Testis (tissue), 3 donors: ENCODE measurements around the gene CAVIN2. TPM values are rescaled to one million over a fixed set of nuclear protein-coding genes. Genes with fewer than 3 reads are reported as not detected.

ENCODE experiments used
- DNase-seq: peaks from one replicate; pipeline ENCODE4 v3.0.0-alpha.2; 2019
- H3K27ac ChIP-seq, 2 donors: fragments of 200-600 bp; sonication (generic); one replicate each; pipeline ENCODE4 v1.5.1; 2019
- H3K27me3 ChIP-seq: fragments of 200-600 bp; sonication (generic); one replicate; pipeline ENCODE4 v1.5.1; 2019
- H3K36me3 ChIP-seq: fragments of 200-600 bp; sonication (generic); one replicate; pipeline ENCODE4 v1.5.1; 2017; ENCODE audit warnings: low read depth; ENCODE audit errors: missing control alignments
- H3K4me1 ChIP-seq: fragments of 200-600 bp; sonication (generic); one replicate; pipeline ENCODE4 v1.5.1; 2019
- H3K4me3 ChIP-seq, 2 donors: fragments of 200-600 bp; sonication (generic); one replicate each; pipeline ENCODE4 v1.5.1; 2017 to 2019
- H3K9me3 ChIP-seq: fragments of 200-600 bp; sonication (generic); one replicate; pipeline ENCODE4 v1.5.1; 2017
- CTCF ChIP-seq, 3 experiments: fragments of 450-650 bp in 2 of 3; fragments of 200-600 bp in 1 of 3; sonication (generic) in 1 of 3; IDR thresholded peaks; one replicate each; pipeline ENCODE4 v1.5.1; 2016 to 2019; ENCODE audit warnings: antibody characterized with exemption in 3 of 3, mild to moderate bottlenecking in 2 of 3, moderate library complexity in 1 of 3
- POLR2A ChIP-seq: fragments of 450-650 bp; IDR thresholded peaks from one replicate; pipeline ENCODE4 v1.6.1; 2017; ENCODE audit warnings: antibody characterized with exemption, mild to moderate bottlenecking, moderate library complexity
- WGBS, 2 donors: methylation state at CpG; one replicate each; pipeline ENCODE4 v1.1.5; 2018; 5-methylcytosine and 5-hydroxymethylcytosine counted together
- intact Hi-C: fragments of 100-400 bp; cut with DNase I; formaldehyde crosslinking; loops from one replicate; pipeline ENCODE4 v1.15.1; 2023; ENCODE audit warnings: low total_unique reads
- polyA plus RNA-seq: library from polyadenylated mRNA; stranded (reverse); fragments of 350-450 nt; fragmentation: Illumina TruSeq; extraction: RNeasy Lipid Tissue Mini Kit (QIAGEN cat#74804); gene quantifications from one replicate; pipeline ENCODE4 v1.2.3, GENCODE V29; 2014; ENCODE audit warnings: low read depth, low replicate concordance; ENCODE audit not compliant: insufficient read depth
- total RNA-seq, 2 donors: library from RNA; depleted of rRNA; stranded (reverse); fragments of >200 nt; gene quantifications; one replicate each; pipeline ENCODE4 v1.2.3, GENCODE V29; 2016

CAVIN2 gene
- total and polyA plus RNA-seq, 3 donors from 2014 or later = 3.3 to 5.1 (median 4.1) TPM

GRCh38 chr2:191857259-191857805 lies 10.4 kb upstream of the CAVIN2 start:
- TF ChIP-seq CTCF (IDR thresholded peaks at IDR 0.05) (no peak), POLR2A (no peak)
- Histone ChIP-seq H3K9me3 (no peaks in the 10 kb centered on the region), H3K27ac (no peak overlapping the region), H3K27me3 (no peaks in the 10 kb centered on the region), H3K36me3 (no peaks in the 10 kb centered on the region), H3K4me3 (no peak overlapping the region), H3K4me1 (no peaks in the 10 kb centered on the region)
- DNase-seq = no peak
- intact Hi-C loops = no loop called here
- 82 to 85% methylated on average over 2 of the region's 2 CpGs for WGBS, 2 donors

DNA sequence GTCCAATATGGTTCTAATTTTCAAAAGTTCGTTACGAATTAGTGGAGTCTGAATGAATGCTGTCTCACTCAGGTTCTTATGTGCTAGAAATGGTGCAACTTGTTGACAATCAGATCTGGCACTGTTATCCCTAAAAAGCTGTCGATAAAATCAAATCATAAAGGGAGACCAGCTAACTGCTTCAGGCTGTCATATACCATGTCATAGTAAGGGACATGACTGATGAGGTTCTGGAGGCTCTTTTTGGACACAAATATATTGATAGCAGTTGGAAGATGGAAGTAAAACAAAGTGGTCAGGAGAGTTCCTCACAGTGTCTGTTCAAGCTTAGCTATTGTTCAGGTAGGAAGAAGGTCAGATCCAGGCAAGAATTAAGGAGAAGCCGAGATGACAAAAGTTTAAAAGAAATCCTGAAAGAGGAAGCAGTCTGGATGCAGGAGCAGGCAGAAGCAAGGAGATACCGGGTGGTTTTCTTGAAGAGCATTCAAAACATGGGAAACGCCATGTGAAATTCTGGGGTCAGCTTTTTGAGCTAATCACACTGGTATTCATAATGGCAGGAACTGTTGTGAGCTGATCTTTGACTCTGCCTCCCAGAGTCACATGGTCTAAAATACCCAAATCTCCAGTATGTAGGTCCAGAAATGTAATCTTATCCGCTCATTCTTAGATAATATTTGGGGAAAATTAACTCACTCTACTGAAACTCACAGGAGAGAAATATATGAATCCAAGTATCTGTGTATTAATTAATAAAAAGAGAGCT lies 9.4 kb upstream of the CAVIN2 start:
- H3K27ac ChIP-seq = no peak overlapping the region
- no peaks in the 10 kb centered on the region for H3K27me3 ChIP-seq
- H3K36me3 ChIP-seq = no peaks in the 10 kb centered on the region
- intact Hi-C loops = no loop called here
- WGBS, 2 donors = 89 to 95% methylated on average over 7 of the region's 7 CpGs
- no peaks in the 10 kb centered on the region for H3K4me1 ChIP-seq
- H3K9me3 ChIP-seq = no peaks in the 10 kb centered on the region
- no peak for DNase-seq
- no peak for TF ChIP-seq POLR2A
- TF ChIP-seq CTCF (IDR thresholded peaks at IDR 0.05) = no peak
- H3K4me3 ChIP-seq = no peak overlapping the region

DNA sequence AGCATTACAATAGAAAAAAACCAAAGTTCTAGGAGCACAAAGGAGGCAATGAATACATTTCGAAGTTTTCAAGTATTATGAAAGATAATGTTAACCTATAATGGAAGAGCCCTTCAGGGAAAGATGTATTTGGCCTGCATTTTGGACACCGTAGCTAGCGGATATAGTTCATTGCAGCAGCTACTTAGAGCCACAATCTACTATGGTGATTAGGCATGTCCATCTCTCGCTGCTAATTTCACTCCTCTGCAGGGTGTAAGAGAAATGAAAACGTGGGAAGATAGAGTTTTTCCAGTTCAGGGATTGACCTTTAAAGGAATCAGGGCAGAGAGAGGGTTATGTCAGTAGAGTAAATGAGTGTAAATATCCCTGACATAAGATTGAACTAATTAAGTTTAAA lies 8.5 kb upstream of the CAVIN2 start:
- no peaks in the 10 kb centered on the region for H3K9me3 ChIP-seq
- H3K27ac ChIP-seq = no peak overlapping the region
- 79 to 80% methylated on average over 5 of the region's 5 CpGs for WGBS, 2 donors
- intact Hi-C loops = no loop called here
- TF ChIP-seq POLR2A (no peak), CTCF (IDR thresholded peaks at IDR 0.05) (no peak)
- no peaks in the 10 kb centered on the region for H3K27me3 ChIP-seq
- no peak overlapping the region for H3K4me3 ChIP-seq
- H3K4me1 ChIP-seq = no peaks in the 10 kb centered on the region
- no peak for DNase-seq
- H3K36me3 ChIP-seq = no peaks in the 10 kb centered on the region

GRCh38 chr2:191854382-191855372 lies 7.8 kb upstream of the CAVIN2 start:
- intact Hi-C loops = no loop called here
- TF ChIP-seq CTCF (IDR thresholded peaks at IDR 0.05) = no peak
- no peak for TF ChIP-seq POLR2A
- Histone ChIP-seq H3K4me3 (no peak overlapping the region), H3K27me3 (no peaks in the 10 kb centered on the region), H3K27ac (no peak overlapping the region), H3K9me3 (no peaks in the 10 kb centered on the region), H3K4me1 (no peaks in the 10 kb centered on the region), H3K36me3 (no peaks in the 10 kb centered on the region)
- no peak for DNase-seq
- 69 to 73% methylated on average over 6 of the region's 6 CpGs for WGBS, 2 donors
